HG03025 (cell line): Measurements from ENCODE around the gene NGLY1.
A peak's percentile ranks its signal among the peaks of the same experiment; 100 is the strongest.

Experiments used
- ATAC-seq: cut with Tn5 transposase; IDR thresholded peaks from one replicate; pipeline ENCODE4 v1.9.1; 2021; ENCODE audit warnings: mild to moderate bottlenecking, moderate library complexity; ENCODE audit not compliant: unreplicated experiment, low FRiP score

NGLY1 gene

DNA sequence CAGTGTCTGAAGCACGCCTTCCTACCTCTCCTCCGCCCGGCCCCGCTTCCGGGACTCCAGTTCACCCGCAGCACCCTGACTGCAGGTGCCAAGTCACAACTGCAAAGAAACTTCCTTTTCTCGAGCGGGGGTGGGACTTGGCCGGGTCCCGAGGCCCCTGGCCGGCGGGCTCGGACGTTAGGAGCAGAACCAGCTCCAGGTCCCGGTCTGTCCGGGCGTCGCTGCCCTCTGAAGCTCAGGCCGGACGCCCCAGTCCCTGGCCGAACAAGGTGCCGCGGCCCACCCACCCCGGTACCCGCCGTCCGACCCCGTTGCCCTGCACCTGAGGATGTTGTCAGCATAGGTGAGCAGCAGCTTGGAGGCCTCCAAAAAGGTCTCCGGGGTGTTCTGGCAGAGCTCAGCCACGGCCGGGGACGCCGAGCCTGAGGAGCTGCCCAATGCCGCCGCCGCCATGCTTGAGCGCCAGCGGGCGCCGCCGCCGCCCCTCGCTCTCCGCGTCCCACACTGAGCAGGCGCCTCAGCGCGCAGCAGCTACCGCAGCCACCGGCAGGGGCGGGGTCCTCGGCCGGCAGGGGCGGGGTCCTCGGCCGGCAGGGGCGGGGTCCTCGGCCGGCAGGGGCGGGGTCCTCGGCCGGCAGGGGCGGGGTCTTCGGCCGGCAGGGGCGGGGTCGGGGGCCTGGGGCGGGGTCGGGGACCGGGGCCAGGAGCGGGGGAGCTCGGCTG lies at the start of gene NGLY1:
Gene NGLY1 (minus strand): TSS at position 506 of the 723 bp plus-strand sequence. CDS start 53 bp downstream, at position 453.
- ATAC-seq = peak; percentile 74

- ATAC-seq = no peak
Measured at GRCh38 chr3:25831578-25831977, 48.3 kb upstream of the NGLY1 start.

DNA sequence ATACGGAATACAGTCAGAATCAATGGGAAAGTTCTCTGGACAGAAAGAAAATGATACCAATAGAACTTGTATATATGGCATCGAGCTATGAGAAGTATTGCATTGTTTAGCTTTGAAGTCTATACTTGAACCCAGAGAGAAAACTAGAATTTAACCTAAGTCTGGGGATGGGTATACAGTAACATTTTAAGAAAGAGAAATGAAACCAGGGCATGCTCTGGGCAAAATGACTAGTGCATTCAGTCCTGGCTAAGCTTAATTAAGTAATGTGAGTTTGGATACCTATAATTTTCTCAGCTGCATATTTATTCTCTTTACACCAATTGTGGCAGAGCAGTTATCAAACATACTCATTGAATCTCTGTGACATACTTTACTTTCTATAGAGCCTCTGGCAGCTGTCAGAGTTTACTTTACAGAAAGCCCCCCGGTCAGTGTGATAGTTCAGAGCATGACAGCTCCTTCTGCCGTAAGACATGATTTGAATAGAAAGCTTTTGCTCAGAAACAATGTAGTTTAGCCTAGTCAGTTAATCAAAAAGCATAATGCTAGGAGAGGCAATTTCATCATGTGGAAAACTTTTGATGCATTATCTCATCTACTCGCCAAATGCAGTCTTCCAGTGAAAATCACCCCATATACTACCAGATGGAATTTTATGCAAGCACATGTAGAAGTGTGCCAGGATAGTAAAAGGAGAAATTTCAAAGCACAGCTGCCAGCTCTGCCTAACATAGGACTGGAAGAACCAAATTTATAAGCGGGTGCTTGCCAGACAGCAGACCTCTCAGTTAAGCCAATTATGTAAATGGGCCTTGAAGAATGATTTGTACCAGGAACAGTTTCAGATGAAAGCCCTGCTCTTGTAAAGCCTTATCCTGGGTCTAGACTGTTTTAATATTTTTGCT lies 47.4 kb upstream of the NGLY1 start:
- ATAC-seq = no peak

DNA sequence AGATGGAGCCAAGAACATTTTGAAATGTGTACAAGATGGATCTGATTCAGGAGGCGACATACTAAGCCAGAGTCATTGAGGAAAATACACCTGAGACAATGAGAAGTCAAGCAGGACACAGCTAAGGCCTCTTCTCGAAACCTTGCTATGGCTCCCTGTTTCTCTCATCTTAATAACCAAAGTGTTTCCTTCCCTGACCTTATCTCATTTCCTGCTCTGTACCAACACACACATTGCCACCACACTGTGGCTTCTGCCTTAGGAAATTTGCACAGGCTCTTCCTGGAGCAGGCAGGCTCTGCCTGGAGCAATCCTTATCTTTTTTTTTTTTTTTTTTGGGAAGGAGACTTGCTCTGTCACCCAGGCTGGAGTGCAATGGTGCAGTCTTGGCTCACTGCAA lies 43.3 kb upstream of the NGLY1 start:
- ATAC-seq = no peak

DNA sequence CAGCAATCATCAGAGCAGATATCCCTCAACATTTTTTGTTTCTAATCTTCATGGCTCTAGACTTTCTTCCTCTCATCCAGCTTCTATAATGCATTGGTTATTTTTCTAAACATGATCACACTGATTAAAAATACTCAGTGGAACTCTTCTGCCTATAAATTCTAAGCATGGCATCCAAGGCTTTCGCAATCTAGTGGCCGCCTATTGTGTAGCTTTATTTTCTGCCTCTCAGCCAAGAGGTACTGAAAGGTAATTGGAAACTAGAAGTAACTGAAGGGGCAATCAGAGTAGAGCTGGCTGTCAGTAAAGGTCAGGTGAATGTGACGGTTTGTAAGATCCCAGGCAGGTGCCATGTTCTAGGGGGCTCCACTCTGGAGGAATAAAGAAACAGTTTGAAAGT lies 40.1 kb upstream of the NGLY1 start:
- ATAC-seq = no peak

DNA sequence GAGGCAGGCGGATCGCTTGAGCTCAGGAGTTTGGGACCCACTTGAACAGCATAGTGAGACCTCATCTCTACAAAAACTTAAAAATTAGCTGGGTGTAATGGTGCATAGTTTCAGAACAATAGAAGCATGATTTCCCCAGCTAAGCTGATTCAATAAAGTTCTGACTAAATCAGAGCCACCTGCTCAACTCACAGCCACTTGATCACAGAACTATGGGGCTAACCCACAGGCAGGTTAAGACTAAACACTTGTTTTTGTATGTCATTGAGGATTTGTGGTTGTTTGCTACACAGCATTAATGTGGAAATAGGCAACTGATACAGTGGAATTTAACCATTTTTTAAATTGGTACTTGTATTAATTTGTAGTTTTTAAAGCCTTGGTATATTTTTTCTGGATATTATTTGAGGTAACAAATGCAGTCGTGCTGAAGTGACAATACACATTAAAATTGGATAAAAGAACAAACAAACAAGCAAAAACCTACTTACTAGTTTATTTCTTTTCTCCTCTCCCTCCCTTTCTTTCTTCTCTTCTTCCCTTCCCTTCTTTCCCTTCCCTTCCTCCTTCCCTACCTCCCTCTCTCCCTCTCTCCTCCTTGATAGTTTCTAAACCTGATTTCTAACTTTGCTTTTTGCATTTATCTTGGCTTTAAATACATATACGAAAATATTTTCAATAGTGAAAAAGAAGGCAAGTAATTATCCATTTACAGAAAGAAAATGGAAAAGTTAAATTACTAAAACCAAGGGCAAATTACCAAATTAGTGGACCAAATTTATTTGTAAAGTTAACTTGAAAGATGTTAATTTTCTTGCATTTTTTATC lies 38.7 kb upstream of the NGLY1 start:
- no peak for ATAC-seq

GRCh38 chr3:25820816-25821486 lies 37.7 kb upstream of the NGLY1 start:
- no peak for ATAC-seq

- no peak for ATAC-seq
Measured at GRCh38 chr3:25820366-25820765, 37.1 kb upstream of the NGLY1 start.

DNA sequence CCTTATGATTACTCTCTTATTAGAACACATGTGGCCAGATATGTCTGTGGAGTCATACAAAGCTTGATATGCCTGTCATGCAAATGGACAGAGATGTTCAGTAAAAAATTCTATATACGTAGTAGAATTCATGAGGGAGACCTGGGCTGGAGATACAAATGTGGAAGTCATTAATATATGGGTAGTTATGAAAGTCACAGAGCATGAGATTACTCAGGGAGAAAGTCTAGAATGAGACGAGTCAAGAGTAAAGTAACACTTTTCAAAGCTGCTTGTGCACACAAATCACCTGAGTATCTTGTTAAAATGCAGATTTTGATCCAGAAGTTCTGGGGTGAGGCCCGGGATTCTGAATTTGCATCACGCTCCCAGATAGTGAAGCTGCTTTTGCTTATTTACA lies 35.1 kb upstream of the NGLY1 start:
- ATAC-seq = no peak

DNA sequence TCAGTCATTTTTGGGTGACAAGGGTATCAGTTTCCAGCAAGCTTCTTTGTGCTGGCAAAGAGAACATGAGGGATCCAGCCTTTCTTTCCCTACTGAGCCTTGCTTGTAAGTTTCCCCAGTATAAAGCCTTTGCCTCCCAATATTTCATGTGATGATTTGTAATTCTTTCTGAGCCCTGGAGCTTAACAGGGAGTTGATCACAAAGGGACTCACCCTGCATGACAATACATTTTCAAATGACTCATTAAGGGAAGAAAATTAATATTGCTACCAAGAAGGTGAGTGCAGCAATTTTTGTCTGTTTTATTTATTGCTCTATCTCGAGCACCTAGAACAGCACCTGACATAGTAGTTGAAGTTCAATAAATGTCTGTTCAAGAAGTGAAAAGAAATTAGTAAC lies 34.4 kb upstream of the NGLY1 start:
- ATAC-seq = no peak

DNA sequence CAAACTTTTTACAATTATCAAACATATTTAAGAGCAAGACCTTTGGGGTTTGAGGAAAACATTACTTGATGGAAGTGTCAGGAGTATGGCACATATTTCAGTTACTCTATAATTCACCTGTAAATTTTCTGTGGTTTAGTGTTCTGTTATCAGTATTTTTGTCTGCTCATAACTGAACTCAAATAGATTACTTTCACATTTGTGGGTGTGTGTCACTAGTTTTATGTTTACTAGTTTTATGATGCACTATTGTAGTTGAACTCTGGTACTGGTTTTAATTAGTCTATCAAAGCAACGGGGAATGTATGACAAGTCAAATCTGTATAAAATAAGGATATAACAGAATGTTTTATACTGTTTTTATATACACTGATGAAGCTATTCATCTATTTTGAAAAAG lies 33.9 kb upstream of the NGLY1 start:
- no peak for ATAC-seq

- no peak for ATAC-seq
Measured at GRCh38 chr3:25812644-25813043, 29.4 kb upstream of the NGLY1 start.

GRCh38 chr3:25804676-25805075 lies 21.4 kb upstream of the NGLY1 start:
- ATAC-seq = no peak

DNA sequence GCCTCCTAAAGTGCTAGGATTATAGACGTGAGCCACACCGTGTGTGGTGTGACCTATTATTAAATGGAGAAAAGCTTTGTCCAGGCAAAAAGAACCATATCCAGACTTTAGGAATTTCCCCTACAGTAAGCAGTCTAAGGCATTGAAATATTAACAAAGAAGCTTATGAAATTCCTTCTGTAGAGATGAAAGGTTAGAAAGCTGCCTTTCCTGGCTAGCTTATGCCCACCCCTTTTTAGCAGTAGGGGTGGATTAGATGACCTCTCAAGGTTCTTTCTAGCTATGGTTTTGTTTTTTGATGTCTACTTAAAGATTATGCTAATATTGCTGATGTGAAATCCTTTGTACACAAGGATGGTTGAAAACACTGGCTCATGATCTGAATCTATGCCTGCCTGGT lies 20.6 kb upstream of the NGLY1 start:
- ATAC-seq = no peak

DNA sequence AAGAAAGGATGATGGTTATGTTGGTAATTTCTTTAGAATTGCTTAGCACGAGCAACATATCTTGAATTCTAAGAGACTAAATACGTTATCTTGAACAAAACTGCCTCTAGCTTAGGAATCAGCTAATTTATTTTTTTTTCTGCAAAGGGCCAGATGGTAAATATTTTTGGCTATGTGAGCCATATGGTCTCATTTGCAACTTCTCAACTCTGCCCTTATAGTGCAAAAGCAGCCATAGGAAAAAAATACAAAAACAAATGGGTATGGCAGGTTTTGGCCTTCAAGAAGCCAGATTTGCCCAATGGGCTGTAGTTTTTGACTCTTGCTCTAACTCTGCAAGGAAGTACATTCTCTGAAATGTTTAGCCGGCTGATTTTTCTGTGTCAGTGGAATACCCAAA lies 18.5 kb upstream of the NGLY1 start:
- ATAC-seq = no peak

DNA sequence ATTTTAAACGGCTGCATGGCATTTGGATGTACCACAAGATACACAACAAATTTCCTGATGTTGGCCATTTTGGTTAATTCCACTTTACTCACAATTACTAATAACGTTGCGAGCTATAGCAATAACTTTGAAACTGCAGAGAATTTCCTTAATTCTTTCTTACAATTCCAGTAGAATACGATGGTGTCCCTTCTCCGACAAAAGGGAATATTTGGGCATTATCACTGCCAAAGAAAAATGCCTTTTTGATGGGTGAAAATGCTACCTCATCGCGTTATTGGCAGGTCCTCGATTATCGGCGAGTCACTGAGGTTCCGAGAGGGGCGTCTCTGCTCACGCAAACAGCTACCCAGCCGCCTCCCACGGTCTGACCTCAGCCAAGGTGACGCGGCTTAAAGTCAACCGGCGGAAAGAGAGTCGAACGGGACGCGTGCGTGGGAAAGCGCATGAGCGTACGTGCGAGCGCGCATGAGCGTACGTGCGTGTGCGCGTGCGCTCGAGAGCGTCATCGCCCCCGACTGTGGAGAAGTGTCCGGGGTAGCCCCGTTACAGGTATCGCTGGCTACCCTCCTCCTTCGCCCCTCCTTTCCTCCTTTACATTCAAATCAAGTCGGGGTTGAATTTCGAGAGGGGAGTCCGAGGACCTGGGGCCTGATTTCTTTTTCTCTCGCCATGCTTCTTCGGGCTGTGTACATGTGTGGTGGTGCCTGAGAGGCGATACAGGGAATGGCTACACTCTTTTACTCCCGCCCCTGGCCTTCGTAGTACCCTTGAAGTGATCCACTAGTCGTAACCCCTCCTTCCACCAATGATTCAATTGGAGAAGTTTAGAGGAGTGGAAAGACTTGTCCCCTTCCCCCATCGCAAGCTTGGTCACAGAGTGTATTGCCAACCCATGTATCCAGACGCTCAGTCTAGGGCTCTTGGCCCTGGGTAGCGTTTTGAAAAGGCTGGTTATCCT lies 6.6 kb upstream of the NGLY1 start, which contains the start of gene OXSM:
Gene OXSM (plus strand): TSS at position 495 of the 961 bp plus-strand sequence. CDS start 931 bp downstream, outside the sequence.
- peak; percentile 98 for ATAC-seq

- ATAC-seq = no peak
Measured at GRCh38 chr3:25789209-25789595, 6.0 kb upstream of the NGLY1 start.

- no peak for ATAC-seq
Measured at GRCh38 chr3:25787689-25788088, 4.4 kb upstream of the NGLY1 start.

GRCh38 chr3:25785826-25786225 lies 2.6 kb upstream of the NGLY1 start:
- ATAC-seq = no peak
